DND-41 (cell line): ENCODE results near the gene BOLL.

Experiments used
- ATAC-seq: fragments of 200-7000 bp; cut with Tn5 transposase; 3 replicates; pipeline ENCODE4 v1.9.1; 2021; ENCODE audit warnings: low read depth; ENCODE audit not compliant: insufficient read depth
- DNase-seq: peaks from one replicate; pipeline ENCODE4 v3.0.0-alpha.2; 2020
- H2AFZ ChIP-seq: 2 replicates; pipeline ENCODE4 v1.6.0; 2012; ENCODE audit warnings: low read depth, low read length
- H3K27ac ChIP-seq: 2 replicates; pipeline ENCODE4 v1.5.1; 2012; ENCODE audit warnings: low read length, inconsistent platforms
- H3K27me3 ChIP-seq: fragments of 200-600 bp; sonication (generic); 2 replicates; pipeline ENCODE4 v1.6.0; 2012; ENCODE audit warnings: low read length, mild to moderate bottlenecking, inconsistent platforms; ENCODE audit not compliant: insufficient read depth, poor library complexity
- H3K36me3 ChIP-seq: 2 replicates; pipeline ENCODE4 v1.5.1; 2012; ENCODE audit warnings: low read length, inconsistent platforms; ENCODE audit not compliant: insufficient read depth
- H3K4me1 ChIP-seq: 2 replicates; pipeline ENCODE4 v1.5.1; 2012; ENCODE audit warnings: mild to moderate bottlenecking, low read length; ENCODE audit not compliant: insufficient read depth
- H3K4me2 ChIP-seq: 2 replicates; pipeline ENCODE4 v1.6.0; 2012; ENCODE audit warnings: mild to moderate bottlenecking, moderate library complexity, low read length, inconsistent platforms; ENCODE audit not compliant: insufficient read depth
- H3K4me3 ChIP-seq, 2 experiments: fragments of 200-600 bp in 1 of 2; shearing (Covaris generic) in 1 of 2; 2 replicates each; pipeline ENCODE4 v1.5.1; 2012 to 2016; ENCODE audit warnings: inconsistent platforms in 2 of 2, low read length in 2 of 2, mild to moderate bottlenecking in 2 of 2, low read depth in 1 of 2, moderate library complexity in 1 of 2
- H3K79me2 ChIP-seq: 2 replicates; pipeline ENCODE4 v1.6.0; 2012; ENCODE audit warnings: low read length, inconsistent platforms; ENCODE audit not compliant: insufficient read depth
- H3K9ac ChIP-seq: 2 replicates; pipeline ENCODE4 v1.6.0; 2012; ENCODE audit warnings: low read depth, mild to moderate bottlenecking, inconsistent platforms, low read length, moderate library complexity
- H3K9me3 ChIP-seq: 2 replicates; pipeline ENCODE4 v1.5.1; 2012; ENCODE audit warnings: low read length, moderate library complexity, mild to moderate bottlenecking, inconsistent platforms; ENCODE audit not compliant: insufficient read depth, severe bottlenecking
- H4K20me1 ChIP-seq: 2 replicates; pipeline ENCODE4 v1.6.0; 2012; ENCODE audit warnings: low read length; ENCODE audit not compliant: insufficient read depth
- EZH2 ChIP-seq: IDR thresholded peaks from 3 replicates; pipeline ENCODE4 v1.6.1; 2012; ENCODE audit warnings: borderline replicate concordance, low read depth, mild to moderate bottlenecking, moderate library complexity, low read length, inconsistent platforms; ENCODE audit not compliant: severe bottlenecking
- TF ChIP-seq, protein P1 (sequence below): IDR thresholded peaks from 2 replicates; pipeline ENCODE4 v1.5.1; 2012; ENCODE audit warnings: borderline replicate concordance, low read length, moderate library complexity, mild to moderate bottlenecking; ENCODE audit not compliant: poor library complexity, severe bottlenecking; ENCODE audit errors: extremely low read depth

The BOLL gene

DNA sequence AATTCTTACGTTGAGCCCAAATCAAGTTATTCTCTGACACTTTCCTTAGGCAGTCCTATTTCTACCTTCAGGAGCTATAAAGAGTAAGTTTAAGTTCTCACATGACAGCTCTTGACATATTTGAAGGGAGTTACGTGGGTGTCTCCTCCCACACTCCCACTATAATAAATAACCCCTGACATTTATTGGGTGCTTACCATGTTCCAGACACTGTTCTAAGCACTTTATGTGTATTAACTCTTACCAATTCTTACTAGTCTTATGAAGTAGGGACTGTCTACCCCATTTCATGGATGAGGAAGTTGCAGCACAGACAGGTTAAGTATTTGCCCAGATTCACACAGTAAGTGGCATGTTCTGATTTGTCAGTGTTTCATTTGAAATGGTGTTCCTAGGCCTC, 37.2 kb upstream of the BOLL start:
- Histone ChIP-seq H3K79me2 (no peaks in the 10 kb centered on the region), H4K20me1 (no peaks in the 10 kb centered on the region), H3K4me3 (no peak overlapping the region), H3K9me3 (no peaks in the 10 kb centered on the region), H3K36me3 (no peaks in the 10 kb centered on the region), H3K27me3 (no peaks in the 10 kb centered on the region), H3K9ac (no peak overlapping the region), H3K4me1 (no peaks in the 10 kb centered on the region), H3K27ac (no peak overlapping the region), H3K4me2 (no peak overlapping the region), H2AFZ (no peak overlapping the region)
- ATAC-seq (no peak), DNase-seq (no peak)
- TF ChIP-seq, protein P1, sequence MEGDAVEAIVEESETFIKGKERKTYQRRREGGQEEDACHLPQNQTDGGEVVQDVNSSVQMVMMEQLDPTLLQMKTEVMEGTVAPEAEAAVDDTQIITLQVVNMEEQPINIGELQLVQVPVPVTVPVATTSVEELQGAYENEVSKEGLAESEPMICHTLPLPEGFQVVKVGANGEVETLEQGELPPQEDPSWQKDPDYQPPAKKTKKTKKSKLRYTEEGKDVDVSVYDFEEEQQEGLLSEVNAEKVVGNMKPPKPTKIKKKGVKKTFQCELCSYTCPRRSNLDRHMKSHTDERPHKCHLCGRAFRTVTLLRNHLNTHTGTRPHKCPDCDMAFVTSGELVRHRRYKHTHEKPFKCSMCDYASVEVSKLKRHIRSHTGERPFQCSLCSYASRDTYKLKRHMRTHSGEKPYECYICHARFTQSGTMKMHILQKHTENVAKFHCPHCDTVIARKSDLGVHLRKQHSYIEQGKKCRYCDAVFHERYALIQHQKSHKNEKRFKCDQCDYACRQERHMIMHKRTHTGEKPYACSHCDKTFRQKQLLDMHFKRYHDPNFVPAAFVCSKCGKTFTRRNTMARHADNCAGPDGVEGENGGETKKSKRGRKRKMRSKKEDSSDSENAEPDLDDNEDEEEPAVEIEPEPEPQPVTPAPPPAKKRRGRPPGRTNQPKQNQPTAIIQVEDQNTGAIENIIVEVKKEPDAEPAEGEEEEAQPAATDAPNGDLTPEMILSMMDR: no peak
- TF ChIP-seq EZH2: no peak

DNA sequence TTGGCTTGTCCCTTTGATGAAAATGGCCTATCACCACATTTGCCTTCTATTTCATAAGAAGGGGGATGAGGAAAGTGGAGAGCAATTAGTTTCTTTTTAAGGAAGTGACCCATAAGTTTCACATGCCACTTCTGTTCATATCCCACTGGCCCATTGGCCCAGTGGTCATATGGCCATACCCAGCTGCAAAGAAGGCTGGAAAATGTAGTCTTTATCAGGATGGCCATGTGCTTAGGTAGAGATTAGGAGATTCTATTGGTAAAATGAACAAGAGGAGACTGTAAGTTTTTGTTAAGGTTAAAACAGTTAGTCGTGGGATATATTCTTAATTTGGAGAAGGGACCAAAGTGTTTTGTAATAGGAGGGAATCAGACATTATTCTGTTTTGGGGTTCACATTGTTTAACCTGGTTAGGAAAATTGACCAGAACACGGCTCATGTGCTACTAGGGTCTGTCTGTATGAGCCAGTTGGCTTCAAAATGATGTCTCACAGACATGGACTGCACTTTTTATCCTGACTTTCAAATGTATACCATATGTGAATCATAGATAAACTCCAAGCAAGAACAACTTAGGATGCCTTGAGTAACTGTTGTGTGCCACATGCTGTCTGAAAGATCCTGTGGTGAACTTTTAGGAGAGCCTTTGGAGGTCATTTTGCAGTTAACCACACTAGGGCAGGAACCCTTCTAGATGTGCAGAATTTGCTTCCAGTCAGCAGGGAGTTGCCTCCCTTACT, 36.6 kb upstream of the BOLL start:
- Histone ChIP-seq H3K4me3 (no peak overlapping the region), H2AFZ (no peak overlapping the region), H3K79me2 (no peaks in the 10 kb centered on the region), H3K4me2 (no peak overlapping the region), H3K27me3 (no peaks in the 10 kb centered on the region), H3K4me1 (no peaks in the 10 kb centered on the region), H3K27ac (no peak overlapping the region), H4K20me1 (no peaks in the 10 kb centered on the region), H3K9ac (no peak overlapping the region), H3K36me3 (no peaks in the 10 kb centered on the region), H3K9me3 (no peaks in the 10 kb centered on the region)
- DNase-seq: no peak
- no peak for ATAC-seq
- TF ChIP-seq EZH2: no peak
- TF ChIP-seq, protein P1: no peak

DNA sequence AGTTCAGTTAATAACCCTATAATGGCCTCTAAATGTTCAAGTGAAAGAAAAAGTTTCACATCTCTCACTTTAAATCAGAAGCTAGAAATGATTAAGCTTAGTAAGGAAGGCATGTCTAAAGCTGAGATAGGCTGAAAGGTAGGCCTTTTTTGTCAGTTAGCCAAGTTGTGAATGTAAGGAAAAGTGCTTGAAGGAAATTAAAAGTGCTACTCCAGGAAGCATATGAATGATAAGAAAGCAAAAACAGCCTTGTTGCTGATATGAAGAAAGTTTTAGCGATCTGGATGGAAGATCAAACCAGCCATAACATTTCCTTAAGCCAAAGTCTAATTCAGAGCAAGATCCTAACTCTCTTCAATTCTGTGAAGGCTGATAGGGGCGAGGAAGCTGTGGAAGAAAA, 29.4 kb upstream of the BOLL start:
- TF ChIP-seq, protein P1: no peak
- TF ChIP-seq EZH2: no peak
- H3K79me2 ChIP-seq: no peaks in the 10 kb centered on the region
- no peaks in the 10 kb centered on the region for H3K27me3 ChIP-seq
- H3K4me1 ChIP-seq: no peaks in the 10 kb centered on the region
- no peaks in the 10 kb centered on the region for H3K36me3 ChIP-seq
- H3K4me2 ChIP-seq: no peak overlapping the region
- no peak overlapping the region for H3K27ac ChIP-seq
- no peaks in the 10 kb centered on the region for H3K9me3 ChIP-seq
- H3K9ac ChIP-seq: no peak overlapping the region
- ATAC-seq: no peak
- H4K20me1 ChIP-seq: no peaks in the 10 kb centered on the region
- no peak for DNase-seq
- no peak overlapping the region for H2AFZ ChIP-seq
- no peak overlapping the region for H3K4me3 ChIP-seq
